Stimulated activated CD4-positive, alpha-beta T cell treated with anti-CD3 and anti-CD28 coated beads, Interleukin-4, amount 100 ng/mL, for 1 hour (primary cell): Measurements from ENCODE around the gene SLC6A13.
"Not testable (repeated sequence)": the region's sequence is repeated elsewhere in the genome, so short reads cannot be mapped to it uniquely, and the experiment has no call there.

Experiments used
- DNase-seq: peaks from one replicate; pipeline ENCODE4 v3.0.0-alpha.2; 2020

Gene SLC6A13

GRCh38 chr12:263574-263973 lies 938 bp upstream of the SLC6A13 start:
- no peak for DNase-seq

DNA sequence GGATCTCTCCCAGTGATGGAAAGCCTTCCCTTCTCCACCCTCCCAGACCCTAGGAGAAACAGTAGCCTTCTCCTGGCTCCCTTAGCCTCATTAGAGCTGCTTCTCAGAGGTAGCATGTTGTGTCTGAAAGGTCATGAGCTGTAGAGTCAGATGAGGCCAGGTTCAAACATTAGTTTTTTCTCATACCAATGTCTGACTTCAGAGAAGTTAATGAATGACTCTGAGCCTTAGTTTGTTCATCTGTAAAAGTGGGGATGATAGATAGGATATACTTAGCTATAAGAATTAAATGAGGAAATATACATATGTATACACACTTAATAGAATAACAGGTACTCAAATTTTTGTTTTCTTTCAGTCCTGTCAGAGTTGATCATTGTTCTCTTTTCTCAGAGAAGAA lies 523 bp downstream of the SLC6A13 start:
- no peak for DNase-seq

- no peak for DNase-seq
Observed at GRCh38 chr12:257521-258321, 4.9 kb downstream of the SLC6A13 start.

GRCh38 chr12:256958-257357 lies 5.7 kb downstream of the SLC6A13 start:
- DNase-seq: no peak

- no peak for DNase-seq
Observed at GRCh38 chr12:256225-256624, 6.4 kb downstream of the SLC6A13 start.

GRCh38 chr12:254912-255311 lies 7.7 kb downstream of the SLC6A13 start:
- DNase-seq: no peak

- no peak for DNase-seq
Observed at GRCh38 chr12:254039-254438, 8.6 kb downstream of the SLC6A13 start.

DNA sequence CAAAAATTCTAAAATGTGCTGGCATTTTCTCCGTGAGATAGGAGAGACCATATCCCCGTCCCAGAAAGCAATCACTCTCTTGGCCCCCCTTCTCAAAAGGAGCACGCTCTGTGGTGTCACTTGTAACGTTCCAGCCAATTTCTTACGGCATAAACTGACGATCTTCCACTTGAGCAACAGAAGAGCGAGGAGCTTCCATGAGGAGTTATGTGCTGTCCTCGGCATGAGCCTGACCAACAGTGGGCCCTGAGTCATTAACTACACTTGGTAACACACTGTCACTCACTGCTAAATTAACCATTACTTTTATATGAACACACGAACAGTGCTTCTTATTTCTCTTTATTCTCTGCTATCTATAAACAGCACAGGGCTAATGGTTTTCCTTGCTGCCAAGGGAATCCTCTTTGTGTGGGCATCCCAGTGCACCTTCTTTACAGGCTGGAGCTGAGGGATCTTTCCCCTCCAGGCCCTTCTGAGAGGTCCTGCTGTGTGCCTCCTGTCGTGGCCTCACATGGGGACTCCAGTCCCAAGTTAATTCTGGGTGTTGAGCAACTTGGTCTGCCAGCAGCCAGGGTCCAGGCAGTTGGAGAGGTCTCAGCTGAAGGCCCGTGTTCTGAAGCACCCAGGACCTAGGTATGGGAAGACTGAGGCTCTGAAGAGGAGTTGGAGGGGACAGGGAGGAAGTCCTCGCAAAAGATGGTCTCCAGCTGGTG lies 9.4 kb downstream of the SLC6A13 start:
- no peak for DNase-seq

DNA sequence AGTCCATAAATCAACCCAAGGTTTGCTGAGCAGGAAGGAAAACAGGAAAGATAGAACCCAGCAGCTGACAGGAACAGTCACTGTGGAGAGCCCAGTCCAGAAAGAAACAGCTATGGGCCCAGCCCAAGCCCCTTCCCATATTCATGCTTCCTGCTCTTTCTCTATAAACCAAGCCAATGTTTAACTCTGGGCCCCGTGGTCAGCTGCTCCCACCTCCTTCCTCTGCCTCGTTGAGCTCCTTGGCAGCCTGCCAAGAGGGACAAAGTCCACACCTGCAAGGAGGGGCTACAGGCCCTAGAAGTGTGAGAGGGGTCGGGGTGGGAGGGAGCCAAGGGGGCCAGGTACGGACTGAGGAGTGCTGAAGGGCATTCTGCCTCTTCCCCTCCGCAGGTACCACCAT lies 10.0 kb downstream of the SLC6A13 start:
- no peak for DNase-seq

GRCh38 chr12:247271-247670 lies 15.4 kb downstream of the SLC6A13 start:
- DNase-seq: no peak

DNA sequence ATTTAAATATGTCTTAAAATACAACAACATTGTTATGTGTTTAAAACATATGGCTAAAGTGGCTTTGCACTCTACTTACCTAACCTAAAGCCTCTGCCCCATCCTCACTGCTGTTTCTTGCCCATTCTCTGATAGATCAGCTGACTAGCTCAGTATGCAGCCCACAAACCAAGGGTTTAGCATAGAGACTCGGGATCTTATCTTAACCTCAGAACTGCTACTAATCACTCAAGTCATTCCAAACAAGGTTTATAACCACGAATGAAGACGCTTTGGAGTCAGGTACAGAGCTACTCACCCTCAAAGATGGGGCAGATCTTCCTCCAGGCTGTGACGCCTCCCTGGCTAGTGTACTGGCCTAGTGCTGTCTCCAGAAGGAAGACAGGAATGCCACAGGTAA lies 19.3 kb downstream of the SLC6A13 start:
- DNase-seq: no peak

DNA sequence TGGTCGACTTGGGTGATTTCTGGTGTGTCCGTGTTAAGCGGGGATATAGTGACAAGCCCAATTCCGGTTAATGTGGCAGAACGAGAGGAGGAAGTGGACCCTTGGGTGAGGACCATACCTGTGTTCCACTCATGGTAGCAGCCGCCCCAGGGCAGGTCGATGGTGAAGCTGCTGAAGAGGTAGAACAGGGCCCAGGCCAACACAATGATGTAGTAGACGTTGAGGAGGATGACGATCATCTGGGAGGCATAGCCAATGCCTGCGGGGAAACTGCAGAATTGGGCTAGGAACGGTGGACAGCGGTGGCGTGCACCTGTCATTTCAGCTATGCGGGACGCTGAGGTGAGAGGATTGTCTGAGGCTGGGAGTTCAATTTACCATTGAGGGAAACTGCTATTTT lies 20.1 kb downstream of the SLC6A13 start:
- DNase-seq: no peak

GRCh38 chr12:241266-241665 lies 21.4 kb downstream of the SLC6A13 start:
- DNase-seq: no peak

- DNase-seq: no peak
Observed at GRCh38 chr12:240566-240965, 22.1 kb downstream of the SLC6A13 start.

DNA sequence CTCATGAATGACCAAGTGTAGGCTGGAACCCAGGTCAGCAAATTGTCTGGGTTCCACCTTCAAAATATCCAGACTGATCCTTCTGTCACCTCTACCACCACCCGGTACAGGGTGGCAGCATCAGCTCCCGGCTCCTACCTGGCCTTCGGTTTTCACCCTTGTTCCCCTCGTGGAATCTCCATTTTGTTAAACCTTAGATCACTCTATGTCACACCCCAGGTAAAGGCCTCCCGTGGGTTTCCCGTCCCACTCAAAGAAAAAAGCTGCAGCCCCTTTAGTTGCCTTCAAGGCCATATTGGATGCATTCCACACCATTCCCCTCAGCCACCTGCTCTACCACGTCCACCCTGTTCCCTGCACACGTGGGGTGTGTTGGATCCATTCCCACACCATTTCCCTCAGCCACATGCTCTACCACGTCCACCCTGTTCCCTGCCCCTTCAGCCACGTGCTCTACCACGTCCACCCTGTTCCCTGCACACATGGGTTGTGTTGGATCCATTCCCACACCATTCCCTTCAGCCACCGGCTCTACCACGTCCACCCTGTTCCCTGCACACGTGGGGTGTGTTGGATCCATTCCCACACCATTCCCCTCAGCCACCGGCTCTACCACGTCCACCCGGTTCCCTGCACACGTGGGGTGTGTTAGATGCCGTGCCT lies 23.8 kb downstream of the SLC6A13 start:
- no peak for DNase-seq

DNA sequence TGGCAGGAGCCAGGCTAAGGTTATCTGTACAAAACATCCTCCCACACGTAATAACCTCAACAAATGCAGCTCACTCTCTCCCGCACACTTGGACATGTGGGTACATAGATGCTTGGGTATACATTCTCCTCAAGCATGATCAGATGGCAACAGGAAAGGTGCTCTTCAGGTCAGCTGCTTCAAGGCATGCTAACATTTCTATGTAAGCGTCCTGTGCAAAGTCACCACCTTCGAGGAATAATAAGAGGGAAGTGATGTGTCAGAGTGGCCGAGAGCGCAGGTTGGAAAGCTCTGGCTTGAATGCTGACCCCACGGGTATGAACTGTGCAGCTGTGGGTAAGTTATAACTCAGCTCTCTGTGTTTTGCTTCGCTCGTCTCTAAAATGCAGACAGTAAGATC lies 24.5 kb downstream of the SLC6A13 start:
- DNase-seq: no peak

DNA sequence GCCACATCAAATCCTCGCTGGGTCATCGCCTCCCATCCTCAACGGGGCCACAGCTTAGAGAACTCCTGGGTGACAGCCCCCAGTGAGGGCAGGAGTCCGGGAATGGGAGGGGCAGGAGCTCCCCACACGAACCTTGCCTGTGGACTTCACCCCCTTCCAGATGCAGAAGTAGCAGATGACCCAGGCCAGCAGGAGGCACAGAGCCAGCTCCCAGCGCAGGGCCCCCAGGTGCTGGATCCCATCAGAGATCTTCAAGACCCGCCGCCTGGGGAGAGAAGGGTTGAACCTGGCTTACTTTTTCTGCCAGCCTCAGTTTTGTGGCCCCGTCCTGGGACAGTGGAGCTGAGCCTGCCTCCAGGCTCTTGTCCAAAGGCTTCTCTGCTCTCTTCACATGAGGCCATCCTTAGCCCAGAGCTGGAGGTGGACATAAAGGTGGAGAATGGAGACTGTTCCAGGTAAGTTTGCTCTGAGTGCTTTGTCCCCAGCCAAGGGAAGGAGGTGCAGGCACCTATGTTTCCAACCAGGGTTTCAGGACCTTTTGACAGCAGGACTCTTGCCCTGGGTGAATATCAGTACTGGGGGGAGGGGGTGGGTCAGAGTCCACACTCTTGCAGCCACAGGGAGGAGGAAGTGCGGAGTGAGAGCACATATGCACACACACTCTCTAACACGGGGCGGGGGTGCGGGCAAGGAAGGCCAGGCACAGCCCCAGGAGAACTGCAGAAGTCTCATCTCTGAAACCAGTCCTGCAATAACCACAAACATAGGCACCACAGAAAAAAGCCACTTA lies 25.4 kb downstream of the SLC6A13 start:
- DNase-seq: no peak

DNA sequence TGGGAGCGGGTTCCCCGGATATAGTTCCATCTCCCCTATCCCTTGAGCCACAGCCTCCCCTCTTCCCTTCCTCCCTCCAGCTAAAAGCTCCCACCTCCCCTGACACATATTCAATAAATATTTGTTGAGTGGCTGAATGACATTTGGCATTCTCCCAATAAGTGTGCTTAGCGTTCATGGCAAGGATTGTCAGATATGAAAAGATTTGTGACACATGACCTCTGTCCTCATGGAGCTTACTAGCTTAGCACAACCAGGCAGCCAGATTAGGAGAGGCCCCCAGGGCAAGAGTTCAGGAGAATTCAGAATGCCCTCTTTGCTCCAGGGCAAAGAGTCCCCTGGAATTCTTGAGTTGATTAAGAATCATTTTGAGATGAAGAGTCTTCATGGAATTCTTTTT lies 26.2 kb downstream of the SLC6A13 start:
- no peak for DNase-seq

- DNase-seq: not testable (repeated sequence)
Observed at GRCh38 chr12:235967-236366, 26.7 kb downstream of the SLC6A13 start.

DNA sequence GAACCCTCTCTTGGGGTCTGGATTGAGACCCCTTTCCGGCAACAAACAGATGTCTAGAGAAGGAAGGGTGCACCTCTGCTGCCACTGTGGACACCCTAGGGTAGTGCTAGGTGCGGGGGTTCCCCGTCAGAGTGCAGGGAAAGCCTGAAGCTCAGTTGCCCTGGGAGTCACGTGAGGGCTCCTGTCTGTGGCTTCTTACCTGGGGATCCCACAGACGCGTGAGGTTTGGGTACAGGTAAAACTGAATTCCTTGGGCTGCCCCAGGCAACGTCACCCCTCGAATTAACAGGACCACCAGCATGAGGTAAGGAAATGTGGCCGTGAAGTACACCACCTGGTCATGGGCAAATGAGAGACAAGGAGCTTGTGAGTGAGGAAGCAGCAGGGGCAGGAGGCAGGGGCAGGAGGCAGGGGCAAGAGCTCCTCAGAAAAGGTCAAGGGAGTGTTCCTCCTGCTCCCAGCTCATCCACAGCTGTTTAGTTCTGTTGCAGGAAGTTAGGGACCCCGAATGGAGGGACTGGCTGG lies 27.7 kb downstream of the SLC6A13 start:
- no peak for DNase-seq

DNA sequence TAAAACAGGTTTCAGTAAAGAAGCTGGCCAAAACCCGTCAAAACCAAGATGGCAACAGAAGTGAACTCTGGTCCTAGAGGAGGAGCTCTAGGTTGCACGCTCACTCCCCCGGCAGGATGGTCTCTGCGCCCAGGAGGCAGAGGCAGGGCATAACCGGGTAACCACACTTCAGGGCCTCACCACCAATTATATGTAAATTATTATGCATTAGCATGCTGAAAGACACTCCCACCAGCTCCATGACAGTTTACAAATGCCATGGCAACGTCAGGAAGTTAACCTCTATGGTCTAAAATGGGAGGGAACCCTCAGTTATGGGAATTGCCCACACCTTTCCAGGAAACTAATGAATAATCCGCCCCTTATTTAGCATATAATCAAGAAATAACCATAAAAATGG lies 28.6 kb downstream of the SLC6A13 start:
- DNase-seq: no peak

GRCh38 chr12:233615-233968 lies 29.0 kb downstream of the SLC6A13 start:
- no peak for DNase-seq
